ENCODE results near the gene RBP3. TPM values are rescaled to one million over a fixed set of nuclear protein-coding genes. Genes with fewer than 3 reads are reported as not detected.

The RBP3 gene
- total RNA-seq, 1 donor from 2014 or later: not detected

DNA sequence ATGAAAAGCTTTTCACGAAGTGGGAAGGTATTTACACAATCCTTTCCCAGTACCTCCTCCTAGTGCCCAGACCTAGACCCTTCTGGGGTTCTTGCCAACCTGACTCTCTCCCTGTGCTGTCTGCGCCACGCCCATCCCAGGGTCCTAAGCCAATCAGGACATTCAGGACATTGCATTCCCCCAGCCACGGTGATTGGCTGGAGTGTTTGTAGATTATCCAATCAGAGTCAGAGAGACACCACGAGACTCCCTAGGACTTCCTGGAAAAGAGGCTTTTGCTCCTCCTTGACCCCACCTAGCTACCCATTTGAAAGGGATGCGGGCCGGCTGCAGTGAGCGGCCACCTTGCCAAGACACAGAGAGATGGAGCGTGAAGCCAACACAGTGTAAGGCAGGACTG lies 29.5 kb upstream of the RBP3 start:
- no peak for DNase-seq (ENCODE audit: low spot score)

GRCh38 chr10:47319784-47320183 lies 28.4 kb upstream of the RBP3 start:
- no peak for DNase-seq (ENCODE audit: low spot score)

- no peak for DNase-seq (ENCODE audit: low spot score)
Measured at GRCh38 chr10:47320812-47321211, 27.4 kb upstream of the RBP3 start.

- no peak for DNase-seq (ENCODE audit: low spot score)
Measured at GRCh38 chr10:47321521-47322195, 26.5 kb upstream of the RBP3 start.

DNA sequence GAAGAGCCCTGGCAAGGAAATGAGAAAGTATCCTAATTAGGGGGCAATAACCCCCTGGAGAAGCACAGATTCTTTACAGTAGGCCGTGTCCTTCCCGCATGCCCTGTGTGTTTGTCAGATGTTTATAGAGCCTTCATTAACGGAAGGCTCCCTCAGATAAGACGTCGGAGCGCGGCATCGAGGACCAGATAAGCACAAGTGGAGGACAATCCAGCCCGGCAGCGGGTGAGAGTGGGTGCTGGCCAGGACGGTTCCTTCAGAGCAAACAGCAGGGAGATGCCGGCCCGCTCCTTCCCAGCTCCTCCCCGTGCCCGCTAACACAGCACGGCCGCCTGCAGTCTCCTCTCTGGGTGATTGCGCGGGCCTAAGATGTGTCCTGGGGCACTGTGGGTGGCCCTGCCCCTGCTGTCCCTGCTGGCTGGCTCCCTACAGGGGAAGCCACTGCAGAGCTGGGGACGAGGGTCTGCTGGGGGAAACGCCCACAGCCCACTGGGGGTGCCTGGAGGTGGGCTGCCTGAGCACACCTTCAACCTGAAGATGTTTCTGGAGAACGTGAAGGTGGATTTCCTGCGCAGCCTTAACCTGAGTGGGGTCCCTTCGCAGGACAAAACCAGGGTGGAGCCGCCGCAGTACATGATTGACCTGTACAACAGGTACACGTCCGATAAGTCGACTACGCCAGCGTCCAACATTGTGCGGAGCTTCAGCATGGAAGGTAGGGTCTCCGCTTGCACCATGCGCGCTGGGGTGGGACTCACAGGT lies 25.7 kb upstream of the RBP3 start, which contains the start of gene GDF2:
TSS of gene GDF2 (plus strand) at position 155 of the 762 bp plus-strand sequence. CDS start at position 370, 215 bp downstream.
- no peak for DNase-seq (ENCODE audit: low spot score)

GRCh38 chr10:47323087-47323486 lies 25.1 kb upstream of the RBP3 start:
- no peak for DNase-seq (ENCODE audit: low spot score)

- DNase-seq (ENCODE audit: low spot score): no peak
Measured at GRCh38 chr10:47323636-47324296, 24.4 kb upstream of the RBP3 start.

DNA sequence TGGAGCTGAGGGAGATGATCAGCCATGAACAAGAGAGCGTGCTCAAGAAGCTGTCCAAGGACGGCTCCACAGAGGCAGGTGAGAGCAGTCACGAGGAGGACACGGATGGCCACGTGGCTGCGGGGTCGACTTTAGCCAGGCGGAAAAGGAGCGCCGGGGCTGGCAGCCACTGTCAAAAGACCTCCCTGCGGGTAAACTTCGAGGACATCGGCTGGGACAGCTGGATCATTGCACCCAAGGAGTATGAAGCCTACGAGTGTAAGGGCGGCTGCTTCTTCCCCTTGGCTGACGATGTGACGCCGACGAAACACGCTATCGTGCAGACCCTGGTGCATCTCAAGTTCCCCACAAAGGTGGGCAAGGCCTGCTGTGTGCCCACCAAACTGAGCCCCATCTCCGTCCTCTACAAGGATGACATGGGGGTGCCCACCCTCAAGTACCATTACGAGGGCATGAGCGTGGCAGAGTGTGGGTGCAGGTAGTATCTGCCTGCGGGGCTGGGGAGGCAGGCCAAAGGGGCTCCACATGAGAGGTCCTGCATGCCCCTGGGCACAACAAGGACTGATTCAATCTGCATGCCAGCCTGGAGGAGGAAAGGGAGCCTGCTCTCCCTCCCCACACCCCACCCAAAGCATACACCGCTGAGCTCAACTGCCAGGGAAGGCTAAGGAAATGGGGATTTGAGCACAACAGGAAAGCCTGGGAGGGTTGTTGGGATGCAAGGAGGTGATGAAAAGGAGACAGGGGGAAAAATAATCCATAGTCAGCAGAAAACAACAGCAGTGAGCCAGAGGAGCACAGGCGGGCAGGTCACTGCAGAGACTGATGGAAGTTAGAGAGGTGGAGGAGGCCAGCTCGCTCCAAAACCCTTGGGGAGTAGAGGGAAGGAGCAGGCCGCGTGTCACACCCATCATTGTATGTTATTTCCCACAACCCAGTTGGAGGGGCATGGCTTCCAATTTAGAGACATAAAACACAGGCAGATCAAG lies 22.6 kb upstream of the RBP3 start:
- no peak for DNase-seq (ENCODE audit: low spot score)

DNA sequence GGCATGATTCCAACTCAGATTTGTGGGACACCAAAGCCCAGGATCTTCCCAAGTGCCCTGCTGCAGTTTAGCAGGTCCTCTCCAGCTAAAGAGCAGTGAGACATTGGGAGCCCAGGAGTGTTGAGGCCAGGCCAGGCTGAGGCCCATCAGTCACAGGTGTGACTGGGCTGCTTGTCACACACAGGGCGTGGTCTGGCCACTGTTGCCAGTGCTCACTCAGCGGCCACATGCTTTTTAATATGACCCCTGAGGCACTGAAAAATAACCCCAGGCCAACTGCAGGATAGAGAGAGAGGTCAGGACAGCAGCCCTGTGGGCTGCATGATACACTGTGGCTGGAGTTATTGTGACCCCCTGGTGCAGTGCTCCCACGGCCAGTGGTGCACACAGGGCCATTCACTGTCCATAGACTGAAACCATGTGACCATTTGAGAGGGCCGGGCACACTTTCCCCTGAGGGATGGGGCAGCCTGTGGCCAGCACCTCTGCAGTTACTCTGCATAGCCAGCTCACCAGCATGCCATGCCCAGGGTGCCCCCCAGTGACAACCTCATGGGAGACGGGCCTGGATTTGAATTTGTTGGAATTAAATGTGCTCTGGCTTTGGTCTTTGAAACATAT lies 21.7 kb upstream of the RBP3 start:
- DNase-seq (ENCODE audit: low spot score): no peak

GRCh38 chr10:47326927-47327330 lies 21.2 kb upstream of the RBP3 start:
- DNase-seq (ENCODE audit: low spot score): no peak

DNA sequence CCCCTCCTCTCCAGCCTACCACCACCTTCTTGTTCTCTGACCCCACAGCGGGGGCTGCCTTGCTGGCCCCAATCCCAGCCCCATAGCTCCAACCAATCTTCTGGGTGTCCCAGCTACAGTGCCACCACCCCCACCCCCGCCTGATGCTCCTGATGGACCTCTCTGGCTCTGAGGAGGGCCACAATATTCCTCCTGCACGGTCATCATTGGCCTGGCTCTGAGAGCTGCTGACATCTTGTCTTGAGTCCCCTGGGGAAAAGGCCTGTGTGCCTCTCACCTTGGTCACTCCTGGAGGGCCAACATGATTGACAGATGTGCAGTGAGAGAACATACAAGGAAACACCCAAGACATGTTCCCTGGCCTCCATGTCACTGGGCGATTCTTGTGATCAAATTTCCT lies 18.3 kb upstream of the RBP3 start:
- DNase-seq (ENCODE audit: low spot score): no peak

DNA sequence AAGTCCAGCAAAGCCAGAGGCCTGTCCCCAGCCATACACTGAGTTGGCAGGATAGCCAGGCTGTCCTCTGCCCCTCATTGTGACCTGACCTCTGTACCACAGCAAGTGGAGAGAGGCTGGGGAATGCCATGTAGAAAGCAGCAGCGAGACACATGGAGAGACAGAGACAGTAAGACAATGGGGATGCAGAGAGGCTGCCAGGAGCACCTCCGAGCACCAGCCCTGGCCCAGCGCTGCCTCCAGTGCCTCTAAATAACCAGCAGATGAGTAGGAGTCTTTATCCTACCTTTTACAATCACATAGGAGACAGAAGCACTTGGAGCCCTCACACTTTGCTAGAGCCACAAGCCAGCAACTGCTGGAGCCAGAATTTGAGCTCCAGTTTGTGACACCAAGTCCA lies 17.8 kb upstream of the RBP3 start:
- no peak for DNase-seq (ENCODE audit: low spot score)

DNA sequence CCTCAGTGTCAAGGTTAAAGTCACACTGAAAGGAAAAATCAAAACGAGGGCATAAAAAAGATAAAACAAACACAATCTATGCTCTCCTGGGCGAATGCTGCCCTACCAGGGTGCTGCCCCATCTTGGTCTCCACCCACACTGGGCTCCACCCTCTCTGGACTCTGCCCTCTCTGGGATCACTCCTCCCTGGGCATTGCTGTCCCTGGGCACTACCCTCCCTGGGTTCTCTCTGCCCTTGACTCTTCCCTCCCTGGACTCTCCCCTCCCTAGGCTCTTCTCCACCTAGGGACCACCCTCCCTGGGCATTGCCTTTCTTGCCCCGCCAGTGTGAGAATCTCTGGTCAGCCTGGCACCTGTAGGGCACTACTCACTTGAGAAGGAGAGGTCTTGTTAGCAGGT lies 17.4 kb upstream of the RBP3 start:
- DNase-seq (ENCODE audit: low spot score): no peak

- DNase-seq (ENCODE audit: low spot score): no peak
Measured at GRCh38 chr10:47331491-47331890, 16.7 kb upstream of the RBP3 start.

- DNase-seq (ENCODE audit: low spot score): no peak
Measured at GRCh38 chr10:47331954-47332353, 16.2 kb upstream of the RBP3 start.

- DNase-seq (ENCODE audit: low spot score): no peak
Measured at GRCh38 chr10:47332371-47332770, 15.8 kb upstream of the RBP3 start.

DNA sequence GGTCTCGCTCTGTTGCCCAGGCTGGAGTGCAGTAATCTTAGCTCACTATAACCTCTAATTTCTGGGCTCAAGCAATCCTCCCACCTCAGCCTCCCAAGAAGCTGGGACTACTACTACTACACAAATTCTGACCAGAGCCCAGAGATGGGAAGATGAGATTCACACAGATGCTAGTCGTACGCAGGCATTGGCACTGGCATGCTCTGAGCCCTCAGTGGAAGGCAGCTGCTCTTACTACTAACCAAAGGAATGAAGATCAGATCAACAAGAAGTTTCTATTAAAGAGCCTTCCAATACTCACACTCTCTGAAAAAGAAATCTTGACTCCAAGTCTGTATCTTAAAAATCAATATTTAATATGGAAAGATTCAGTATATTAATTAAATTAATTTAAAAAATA lies 15.2 kb upstream of the RBP3 start:
- no peak for DNase-seq (ENCODE audit: low spot score)

GRCh38 chr10:47333532-47333931 lies 14.6 kb upstream of the RBP3 start:
- DNase-seq (ENCODE audit: low spot score): no peak

DNA sequence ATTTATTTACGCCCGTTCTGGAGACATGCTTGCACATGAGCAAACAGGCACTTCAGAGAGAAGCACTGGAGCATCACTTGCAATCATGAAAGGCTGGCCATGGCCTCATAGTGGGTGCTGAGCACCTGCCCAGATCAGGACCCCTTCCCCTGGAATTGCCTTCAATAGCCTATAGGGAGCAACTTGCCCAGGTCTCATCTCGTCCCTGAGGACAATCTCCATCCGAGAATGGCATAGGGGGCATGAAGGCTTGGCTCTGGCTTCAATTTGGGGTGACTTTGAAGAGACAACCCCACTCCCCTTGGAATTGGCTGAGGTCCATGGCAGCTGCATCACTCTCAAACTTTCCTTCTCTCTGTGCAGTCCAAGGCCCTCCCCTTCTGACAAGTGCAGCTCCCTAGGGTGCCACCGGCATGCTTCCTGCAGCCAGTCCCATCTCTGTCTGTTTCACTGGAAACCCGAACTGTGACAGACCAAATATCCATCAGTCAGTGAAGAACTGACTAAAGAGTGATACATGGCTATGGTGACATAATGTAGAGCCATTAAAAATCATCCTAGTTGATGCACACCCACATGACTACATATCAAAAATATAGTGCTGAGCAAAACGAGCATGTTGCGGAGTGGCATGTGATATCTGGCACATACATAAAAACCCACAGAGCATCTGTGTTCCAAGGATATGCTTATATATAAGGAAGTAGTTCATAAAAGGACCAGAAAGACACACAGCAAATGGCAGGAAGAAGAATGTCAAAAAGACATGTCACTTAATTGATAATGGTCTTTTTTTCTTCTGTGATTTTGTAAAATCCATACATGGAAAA lies 13.5 kb upstream of the RBP3 start:
- DNase-seq (ENCODE audit: low spot score): no peak

DNA sequence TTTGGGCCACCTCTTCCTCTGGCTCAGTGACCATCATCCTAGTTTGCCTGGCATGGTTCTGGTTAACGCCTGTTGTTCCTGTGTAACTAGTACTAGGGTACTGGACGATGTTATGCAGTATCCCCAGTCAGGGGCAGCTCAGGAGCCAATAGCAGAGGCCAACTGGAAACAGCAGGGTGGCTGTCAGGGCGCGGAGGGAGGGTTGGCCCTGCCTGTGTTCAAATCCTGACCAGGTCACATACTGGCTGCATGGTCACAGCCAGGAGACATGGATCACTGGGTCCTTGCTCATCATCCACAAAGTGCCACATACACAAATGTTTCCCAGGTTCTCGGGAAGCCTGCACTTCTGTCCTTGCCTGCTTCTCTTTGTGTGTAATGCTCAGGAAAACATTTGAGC lies 12.3 kb upstream of the RBP3 start:
- no peak for DNase-seq (ENCODE audit: low spot score)

All from ureter (tissue), 1 donor.